ENCODE data around the gene ANK2. TPM values are rescaled to one million over a fixed set of nuclear protein-coding genes. Genes with fewer than 3 reads are reported as not detected.

The ANK2 gene
- total RNA-seq, 3 donors from 2014 or later = 7.6 to 69.3 (median 21.0) TPM

DNA sequence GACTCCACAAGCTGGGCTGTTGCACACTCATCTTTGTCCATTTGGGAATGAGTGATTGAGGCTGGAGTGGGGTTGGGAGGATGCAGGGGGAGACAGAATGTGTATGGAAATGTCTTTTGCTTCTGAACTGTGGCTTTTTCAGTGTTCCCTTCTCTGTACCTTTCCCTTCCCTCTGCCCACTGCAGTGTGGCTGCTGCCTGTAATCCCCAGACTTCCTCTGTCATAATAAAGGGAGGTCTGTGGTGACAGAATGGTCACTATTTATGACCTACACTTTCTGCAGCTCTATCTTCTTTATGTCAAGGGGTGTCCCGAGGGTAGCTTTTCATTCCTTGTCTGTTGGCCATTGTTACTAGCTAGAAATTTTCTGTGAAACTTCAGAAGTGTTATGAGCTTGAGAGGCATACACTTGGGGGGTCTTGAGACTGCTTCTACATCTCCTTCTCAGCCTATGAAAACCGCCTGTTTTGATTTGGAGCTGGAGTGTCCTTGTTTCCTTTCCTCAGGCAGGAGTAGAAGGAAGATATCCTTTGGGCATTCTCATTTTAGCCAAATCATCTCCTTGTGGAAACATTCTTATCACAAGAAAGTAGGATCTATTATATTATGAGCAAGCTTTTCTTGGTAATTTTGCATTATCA lies 63.0 kb downstream of the ANK2 start:
- no peak for DNase-seq
- ATAC-seq = no peak
- no peak overlapping the region for H3K4me3 ChIP-seq
- no peaks in the 10 kb centered on the region for H3K4me1 ChIP-seq (ENCODE audit: low read depth)
- no peaks in the 10 kb centered on the region for H3K9me3 ChIP-seq
- no peaks in the 10 kb centered on the region for H3K36me3 ChIP-seq (ENCODE audit: low read depth)
- TF ChIP-seq, protein P1, sequence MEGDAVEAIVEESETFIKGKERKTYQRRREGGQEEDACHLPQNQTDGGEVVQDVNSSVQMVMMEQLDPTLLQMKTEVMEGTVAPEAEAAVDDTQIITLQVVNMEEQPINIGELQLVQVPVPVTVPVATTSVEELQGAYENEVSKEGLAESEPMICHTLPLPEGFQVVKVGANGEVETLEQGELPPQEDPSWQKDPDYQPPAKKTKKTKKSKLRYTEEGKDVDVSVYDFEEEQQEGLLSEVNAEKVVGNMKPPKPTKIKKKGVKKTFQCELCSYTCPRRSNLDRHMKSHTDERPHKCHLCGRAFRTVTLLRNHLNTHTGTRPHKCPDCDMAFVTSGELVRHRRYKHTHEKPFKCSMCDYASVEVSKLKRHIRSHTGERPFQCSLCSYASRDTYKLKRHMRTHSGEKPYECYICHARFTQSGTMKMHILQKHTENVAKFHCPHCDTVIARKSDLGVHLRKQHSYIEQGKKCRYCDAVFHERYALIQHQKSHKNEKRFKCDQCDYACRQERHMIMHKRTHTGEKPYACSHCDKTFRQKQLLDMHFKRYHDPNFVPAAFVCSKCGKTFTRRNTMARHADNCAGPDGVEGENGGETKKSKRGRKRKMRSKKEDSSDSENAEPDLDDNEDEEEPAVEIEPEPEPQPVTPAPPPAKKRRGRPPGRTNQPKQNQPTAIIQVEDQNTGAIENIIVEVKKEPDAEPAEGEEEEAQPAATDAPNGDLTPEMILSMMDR (IDR thresholded peaks at IDR 0.05) = no peak
- intact Hi-C loops (cut with DNase I, micrococcal nuclease) = no loop called here

DNA sequence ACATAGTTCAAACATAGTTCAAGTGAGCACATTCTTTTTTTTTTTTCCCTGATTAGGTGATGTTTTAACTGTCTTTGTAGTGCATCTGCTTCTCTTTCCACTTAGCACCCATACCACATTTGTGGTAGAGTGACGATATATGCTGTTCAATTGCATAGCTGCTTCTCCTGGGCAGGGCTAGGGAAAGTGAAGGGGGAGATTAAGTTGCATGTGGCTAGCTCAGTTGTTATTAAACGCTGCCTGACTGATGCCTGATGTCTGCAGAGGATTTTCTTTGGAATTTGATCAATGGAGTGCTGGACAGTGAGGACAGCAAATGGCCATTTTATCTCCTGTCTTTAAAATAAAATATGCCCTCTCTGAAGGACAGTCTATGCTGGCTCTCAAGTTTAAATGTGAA lies 63.7 kb downstream of the ANK2 start:
- DNase-seq = no peak
- TF ChIP-seq, protein P1 (IDR thresholded peaks at IDR 0.05) = no peak
- intact Hi-C loops (cut with DNase I, micrococcal nuclease) = no loop called here
- Histone ChIP-seq H3K4me1 (ENCODE audit: low read depth) (no peaks in the 10 kb centered on the region), H3K9me3 (no peaks in the 10 kb centered on the region), H3K4me3 (no peak overlapping the region), H3K36me3 (ENCODE audit: low read depth) (no peaks in the 10 kb centered on the region)
- ATAC-seq = no peak

DNA sequence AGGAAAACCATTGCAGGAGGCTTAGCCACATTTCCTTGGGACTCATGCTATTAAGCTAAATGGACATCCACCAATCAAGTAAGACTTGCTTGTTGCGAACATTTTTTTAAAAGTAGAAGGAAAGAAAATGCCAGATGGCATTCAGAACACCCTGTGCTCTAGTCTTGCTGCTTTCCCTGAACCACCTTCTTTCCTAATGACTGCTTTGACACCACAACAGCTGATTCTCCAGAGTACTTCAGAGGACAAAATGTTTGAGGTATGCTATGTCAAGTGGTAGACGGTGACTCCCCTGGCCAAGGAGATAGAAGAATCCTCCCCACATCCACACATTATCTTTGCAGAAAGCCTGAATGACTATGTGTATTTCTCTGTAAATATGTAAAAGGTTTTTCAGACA lies 65.4 kb downstream of the ANK2 start:
- ATAC-seq = no peak

DNA sequence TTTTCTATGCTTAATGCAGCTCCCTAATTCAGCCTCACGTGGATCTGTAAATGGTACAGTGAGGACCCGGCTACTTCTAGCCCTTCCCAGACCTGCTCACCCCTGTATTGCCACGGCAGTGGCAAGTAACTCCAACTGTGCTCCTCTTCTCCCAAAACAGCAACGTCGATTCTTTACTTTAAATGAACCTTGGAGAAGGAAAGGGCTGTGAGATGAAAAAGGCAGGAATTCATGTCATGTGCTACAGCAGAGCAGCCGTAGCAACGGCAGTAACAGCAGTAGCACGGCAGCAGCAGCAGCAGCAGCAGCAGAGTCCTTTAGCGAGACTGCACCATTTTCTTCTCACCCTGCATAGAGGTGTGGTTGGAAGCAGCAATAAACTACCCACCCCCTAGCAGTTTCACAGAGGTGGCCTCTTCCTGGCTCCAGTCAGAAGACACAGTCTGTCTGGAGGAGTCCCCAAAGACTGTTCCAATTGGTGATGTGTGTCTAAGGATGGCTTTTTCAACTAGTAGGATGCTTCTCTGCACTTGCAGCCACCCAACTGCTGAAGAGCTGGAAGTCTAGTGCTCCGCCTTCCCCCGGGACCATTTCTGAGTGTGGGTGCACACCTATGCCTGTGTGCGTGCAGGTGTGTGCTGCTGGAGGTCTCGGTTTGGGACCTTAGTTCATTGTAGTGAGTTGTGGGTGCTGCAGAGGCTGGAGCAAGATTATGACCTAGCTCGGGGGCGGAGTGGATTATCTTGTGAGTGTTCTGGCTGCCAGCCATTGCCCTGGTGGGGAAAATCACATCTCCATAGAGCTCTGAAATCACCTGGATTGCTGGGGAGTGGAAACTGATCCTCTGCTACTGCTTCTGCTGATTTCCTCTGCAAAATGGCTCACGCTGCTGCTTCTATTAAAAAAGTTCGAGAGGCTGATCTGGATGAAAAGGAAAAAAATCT lies 67.2 kb downstream of the ANK2 start:
- H3K9me3 ChIP-seq = no peaks in the 10 kb centered on the region
- no peak overlapping the region for H3K4me3 ChIP-seq
- ATAC-seq (peak; percentile 40), DNase-seq (peak in 1 of 3 donors; percentile 3)
- H3K4me1 ChIP-seq (ENCODE audit: low read depth) = no peaks in the 10 kb centered on the region
- intact Hi-C loops (cut with DNase I, micrococcal nuclease) = no loop called here
- no peaks in the 10 kb centered on the region for H3K36me3 ChIP-seq (ENCODE audit: low read depth)
- TF ChIP-seq, protein P1 (IDR thresholded peaks at IDR 0.05) = no peak

More for the DNA sequence above, 65.4 kb downstream of the ANK2 start:
- DNase-seq = no peak
- TF ChIP-seq, protein P1 (IDR thresholded peaks at IDR 0.05) = no peak
- Histone ChIP-seq H3K4me3 (no peak overlapping the region), H3K36me3 (ENCODE audit: low read depth) (no peaks in the 10 kb centered on the region), H3K9me3 (no peaks in the 10 kb centered on the region), H3K4me1 (ENCODE audit: low read depth) (no peaks in the 10 kb centered on the region)
- intact Hi-C loops (cut with DNase I, micrococcal nuclease) = no loop called here

DNA sequence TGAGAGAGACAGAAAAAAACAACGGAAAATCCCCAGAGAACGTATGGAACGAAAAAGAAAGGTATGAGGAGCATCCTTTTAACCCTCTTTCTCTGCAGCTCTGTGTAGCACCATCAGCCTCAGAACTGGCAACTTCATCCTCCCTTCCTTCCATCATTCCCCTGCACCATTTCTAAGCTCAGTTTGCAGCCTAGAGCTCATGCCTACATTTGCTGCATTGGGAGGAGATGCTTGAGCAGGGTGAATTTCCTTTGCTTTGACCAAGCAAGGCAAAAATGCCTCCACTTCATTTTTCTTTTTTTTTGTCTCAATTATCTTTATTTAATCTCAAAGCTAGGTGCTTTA lies 67.9 kb downstream of the ANK2 start:
- H3K9me3 ChIP-seq = no peaks in the 10 kb centered on the region
- TF ChIP-seq, protein P1 (IDR thresholded peaks at IDR 0.05) = no peak
- H3K4me3 ChIP-seq = no peak overlapping the region

More for the DNA sequence above, 67.9 kb downstream of the ANK2 start:
- H3K4me1 ChIP-seq (ENCODE audit: low read depth) = no peaks in the 10 kb centered on the region
- intact Hi-C loops (cut with DNase I, micrococcal nuclease) = no loop called here
- no peak for ATAC-seq
- no peak for DNase-seq
- H3K36me3 ChIP-seq (ENCODE audit: low read depth) = no peaks in the 10 kb centered on the region

All from mucosa of descending colon (tissue), 3 donors.